ENCODE data around the gene SIRPB2. TPM values are rescaled to one million over a fixed set of nuclear protein-coding genes. Genes with fewer than 3 reads are reported as not detected.

SIRPB2 gene
- total RNA-seq, 4 donors from 2014 or later: under 0.01 to 2.9 (median 1.7) TPM; not detected in 1

- Histone ChIP-seq H3K4me1 (no peaks in the 10 kb centered on the region), H3K36me3 (no peaks in the 10 kb centered on the region), H3K4me3 (no peak overlapping the region), H3K9me3 (no peaks in the 10 kb centered on the region), H3K27me3 (no peaks in the 10 kb centered on the region), H3K27ac (no peak overlapping the region)
- TF ChIP-seq POLR2A (IDR thresholded peaks at IDR 0.05) (no peak), CTCF (IDR thresholded peaks at IDR 0.05) (no peak)
- intact Hi-C loops (cut with DNase I; ENCODE audit: low total_unique reads): no loop called here
- DNase-seq: no peak
Measured at GRCh38 chr20:1489325-1489724, 1.9 kb downstream of the SIRPB2 start.

GRCh38 chr20:1486566-1486965 is 4.7 kb downstream of the SIRPB2 start:
- Histone ChIP-seq H3K9me3 (no peaks in the 10 kb centered on the region), H3K27ac (no peak overlapping the region), H3K4me1 (no peaks in the 10 kb centered on the region), H3K4me3 (no peak overlapping the region), H3K36me3 (no peaks in the 10 kb centered on the region), H3K27me3 (no peaks in the 10 kb centered on the region)
- no peak for TF ChIP-seq CTCF (IDR thresholded peaks at IDR 0.05)
- TF ChIP-seq POLR2A (IDR thresholded peaks at IDR 0.05): no peak
- intact Hi-C loops (cut with DNase I; ENCODE audit: low total_unique reads): no loop called here
- no peak for DNase-seq

- DNase-seq: no peak
- Histone ChIP-seq H3K4me3 (no peak overlapping the region), H3K36me3 (no peaks in the 10 kb centered on the region), H3K9me3 (no peaks in the 10 kb centered on the region), H3K4me1 (no peaks in the 10 kb centered on the region), H3K27me3 (no peaks in the 10 kb centered on the region), H3K27ac (no peak overlapping the region)
- intact Hi-C loops (cut with DNase I; ENCODE audit: low total_unique reads): no loop called here
- TF ChIP-seq POLR2A (IDR thresholded peaks at IDR 0.05) (no peak), CTCF (IDR thresholded peaks at IDR 0.05) (no peak)
Measured at GRCh38 chr20:1484438-1485116, 6.6 kb downstream of the SIRPB2 start.

- DNase-seq: no peak
- no peak overlapping the region for H3K4me3 ChIP-seq
- no peaks in the 10 kb centered on the region for H3K9me3 ChIP-seq
Measured at GRCh38 chr20:1479831-1480595, 11.2 kb downstream of the SIRPB2 start.

More at GRCh38 chr20:1479831-1480595, 11.2 kb downstream of the SIRPB2 start:
- Histone ChIP-seq H3K4me1 (no peaks in the 10 kb centered on the region), H3K27ac (no peak overlapping the region), H3K36me3 (no peaks in the 10 kb centered on the region), H3K27me3 (no peaks in the 10 kb centered on the region)
- intact Hi-C loops (cut with DNase I; ENCODE audit: low total_unique reads): no loop called here
- no peak for TF ChIP-seq CTCF (IDR thresholded peaks at IDR 0.05)
- no peak for TF ChIP-seq POLR2A (IDR thresholded peaks at IDR 0.05)
